Gastroesophageal sphincter (tissue), 4 donors: Measurements from ENCODE around the gene CD14. TPM values are rescaled to one million over a fixed set of nuclear protein-coding genes. Genes with fewer than 3 reads are reported as not detected.
"Not testable (repeated sequence)": the region's sequence is repeated elsewhere in the genome, so short reads cannot be mapped to it uniquely, and the experiment has no call there.

Experiments used
- ATAC-seq: fragments of 150-250 bp; one replicate; pipeline ENCODE4 v1.9.1; 2016; ENCODE audit warnings: mild to moderate bottlenecking, moderate library complexity
- H3K27ac ChIP-seq, 4 donors: fragments of 200-600 bp; sonication (generic) in 3 of 4; 1 replicate in 3 of 4; 2 replicates in 1 of 4; pipeline ENCODE4 v1.5.1; 2016 to 2019
- H3K27me3 ChIP-seq: fragments of 200-600 bp; sonication (generic); one replicate; pipeline ENCODE4 v1.5.1; 2019
- H3K36me3 ChIP-seq, 2 donors: fragments of 200-600 bp; sonication (generic); one replicate each; pipeline ENCODE4 v1.5.1; 2019; ENCODE audit warnings: control low read depth in 1 of 2
- H3K4me1 ChIP-seq, 3 donors: fragments of 200-600 bp; sonication (generic); 1 replicate in 2 of 3; 2 replicates in 1 of 3; pipeline ENCODE4 v1.5.1; 2016 to 2019; ENCODE audit warnings: control low read depth in 2 of 3
- H3K4me3 ChIP-seq, 2 donors: fragments of 200-600 bp; sonication (generic); one replicate each; pipeline ENCODE4 v1.5.1; 2019; ENCODE audit warnings: mild to moderate bottlenecking in 1 of 2, moderate library complexity in 1 of 2
- H3K9me3 ChIP-seq, 3 donors: fragments of 200-600 bp; sonication (generic); one replicate each; pipeline ENCODE4 v1.5.1; 2017 to 2019; ENCODE audit warnings: control low read depth in 2 of 3
- EP300 ChIP-seq: sonication (generic); formaldehyde crosslinking; IDR thresholded peaks from one replicate; pipeline ENCODE4 v1.6.1; 2017; ENCODE audit warnings: antibody characterized with exemption, mild to moderate bottlenecking
- POLR2A ChIP-seq, 2 donors: fragments of 450-650 bp; IDR thresholded peaks; one replicate each; pipeline ENCODE4 v1.6.1; 2017; ENCODE audit warnings: antibody characterized with exemption in 2 of 2, mild to moderate bottlenecking in 2 of 2, moderate library complexity in 1 of 2
- POLR2AphosphoS5 ChIP-seq: sonication (generic); formaldehyde crosslinking; IDR thresholded peaks from one replicate; pipeline ENCODE4 v1.6.1; 2017; ENCODE audit warnings: antibody characterized with exemption
- WGBS, 2 donors: methylation state at CpG; one replicate each; pipeline ENCODE4 v1.1.5; 2018; ENCODE audit warnings: low coverage in 1 of 2; 5-methylcytosine and 5-hydroxymethylcytosine counted together
- total RNA-seq, 4 donors: library from RNA; depleted of rRNA; stranded (reverse); fragments of >200 nt; gene quantifications; one replicate each; pipeline ENCODE4 v1.1.0, GENCODE V29; 2016
- TF ChIP-seq, protein P1 (sequence below), 4 experiments: fragments of 200-600 bp in 2 of 4; fragments of 450-650 bp in 2 of 4; sonication (generic) in 1 of 4; IDR thresholded peaks; one replicate each; pipeline ENCODE4 v1.5.1; 2017 to 2019; ENCODE audit warnings: antibody characterized with exemption in 4 of 4, mild to moderate bottlenecking in 2 of 4, moderate library complexity in 2 of 4

The CD14 gene
- total RNA-seq, 4 donors from 2014 or later: 20.4 to 84.5 (median 37.9) TPM

DNA sequence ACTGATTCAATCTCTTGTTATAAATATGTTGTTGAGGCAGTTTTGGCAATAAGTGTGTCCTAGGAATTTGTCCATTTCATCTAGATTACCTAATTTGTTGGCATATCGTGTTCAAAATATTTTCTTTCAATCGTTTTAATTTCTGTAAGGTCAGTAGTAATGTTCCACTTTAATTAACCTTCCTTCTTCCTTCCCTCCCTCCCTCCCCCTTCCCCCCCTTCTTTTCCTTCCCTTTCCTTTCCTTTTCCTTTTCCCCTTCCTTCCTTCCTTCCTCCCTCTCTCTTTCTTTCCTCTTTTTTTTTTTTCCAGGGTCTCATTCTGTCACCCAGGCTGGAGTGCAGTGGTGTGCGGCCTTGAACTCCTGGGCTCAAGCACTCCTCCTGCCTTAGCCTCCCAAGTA lies 27.1 kb downstream of the CD14 start:
- no peaks in the 10 kb centered on the region for H3K9me3 ChIP-seq
- WGBS, 2 donors: 71 to 93% methylated on average over 2 to 3 of the region's 3 CpGs
- H3K27me3 ChIP-seq: no peaks in the 10 kb centered on the region
- no peak for ATAC-seq
- no peaks in the 10 kb centered on the region for H3K36me3 ChIP-seq
- H3K4me3 ChIP-seq: no peak overlapping the region
- TF ChIP-seq, protein P1, sequence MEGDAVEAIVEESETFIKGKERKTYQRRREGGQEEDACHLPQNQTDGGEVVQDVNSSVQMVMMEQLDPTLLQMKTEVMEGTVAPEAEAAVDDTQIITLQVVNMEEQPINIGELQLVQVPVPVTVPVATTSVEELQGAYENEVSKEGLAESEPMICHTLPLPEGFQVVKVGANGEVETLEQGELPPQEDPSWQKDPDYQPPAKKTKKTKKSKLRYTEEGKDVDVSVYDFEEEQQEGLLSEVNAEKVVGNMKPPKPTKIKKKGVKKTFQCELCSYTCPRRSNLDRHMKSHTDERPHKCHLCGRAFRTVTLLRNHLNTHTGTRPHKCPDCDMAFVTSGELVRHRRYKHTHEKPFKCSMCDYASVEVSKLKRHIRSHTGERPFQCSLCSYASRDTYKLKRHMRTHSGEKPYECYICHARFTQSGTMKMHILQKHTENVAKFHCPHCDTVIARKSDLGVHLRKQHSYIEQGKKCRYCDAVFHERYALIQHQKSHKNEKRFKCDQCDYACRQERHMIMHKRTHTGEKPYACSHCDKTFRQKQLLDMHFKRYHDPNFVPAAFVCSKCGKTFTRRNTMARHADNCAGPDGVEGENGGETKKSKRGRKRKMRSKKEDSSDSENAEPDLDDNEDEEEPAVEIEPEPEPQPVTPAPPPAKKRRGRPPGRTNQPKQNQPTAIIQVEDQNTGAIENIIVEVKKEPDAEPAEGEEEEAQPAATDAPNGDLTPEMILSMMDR (IDR thresholded peaks at IDR 0.05): no peak
- TF ChIP-seq EP300 (no peak), POLR2AphosphoS5 (no peak), POLR2A (IDR thresholded peaks at IDR 0.05) (no peak)
- no peaks in the 10 kb centered on the region for H3K4me1 ChIP-seq
- H3K27ac ChIP-seq: no peak overlapping the region

DNA sequence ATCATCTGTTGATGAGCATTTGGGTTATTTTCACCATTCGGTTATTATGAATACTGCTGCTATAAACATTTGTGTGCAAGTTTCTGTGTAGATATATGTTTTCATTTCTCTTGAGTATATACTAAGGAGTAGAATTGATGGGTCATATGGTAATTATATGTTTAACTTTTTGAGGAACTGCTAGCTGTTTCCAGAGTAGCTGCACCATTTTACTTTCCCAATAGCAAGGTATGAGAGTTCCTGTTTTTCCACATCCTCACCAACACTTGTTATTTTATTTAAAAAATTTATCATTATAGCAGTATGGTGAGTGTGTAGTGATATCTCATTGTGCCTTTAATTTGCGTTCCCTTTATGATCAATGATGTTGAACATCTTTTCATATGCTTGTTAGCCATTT lies 29.2 kb downstream of the CD14 start:
- H3K4me3 ChIP-seq: no peak overlapping the region
- no peaks in the 10 kb centered on the region for H3K4me1 ChIP-seq
- no peaks in the 10 kb centered on the region for H3K27me3 ChIP-seq
- no peaks in the 10 kb centered on the region for H3K9me3 ChIP-seq
- no peaks in the 10 kb centered on the region for H3K36me3 ChIP-seq
- TF ChIP-seq, protein P1 (IDR thresholded peaks at IDR 0.05): no peak
- TF ChIP-seq EP300 (no peak), POLR2AphosphoS5 (no peak), POLR2A (IDR thresholded peaks at IDR 0.05) (no peak)
- H3K27ac ChIP-seq: no peak overlapping the region
- 80 to 89% methylated on average over 2 of the region's 2 CpGs for WGBS, 2 donors
- ATAC-seq: no peak

DNA sequence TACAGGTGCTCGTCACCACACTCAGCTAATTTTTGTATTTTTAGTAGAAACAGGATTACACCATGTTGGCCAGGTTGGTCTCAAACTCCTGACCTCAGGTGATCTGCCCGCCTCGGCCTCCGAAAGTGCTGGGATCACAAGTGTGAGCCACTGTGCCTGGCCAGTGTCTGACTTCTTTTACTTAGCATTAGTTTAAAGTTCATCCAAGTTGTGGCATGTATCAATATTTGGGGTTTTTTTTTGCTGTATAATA lies 29.6 kb downstream of the CD14 start:
- not testable (repeated sequence) for H3K4me3 ChIP-seq, H3K27ac ChIP-seq, H3K4me1 ChIP-seq, ATAC-seq, H3K9me3 ChIP-seq, H3K27me3 ChIP-seq, H3K36me3 ChIP-seq
- WGBS, 2 donors: 100% methylated on average over 3 to 4 of the region's 4 CpGs

DNA sequence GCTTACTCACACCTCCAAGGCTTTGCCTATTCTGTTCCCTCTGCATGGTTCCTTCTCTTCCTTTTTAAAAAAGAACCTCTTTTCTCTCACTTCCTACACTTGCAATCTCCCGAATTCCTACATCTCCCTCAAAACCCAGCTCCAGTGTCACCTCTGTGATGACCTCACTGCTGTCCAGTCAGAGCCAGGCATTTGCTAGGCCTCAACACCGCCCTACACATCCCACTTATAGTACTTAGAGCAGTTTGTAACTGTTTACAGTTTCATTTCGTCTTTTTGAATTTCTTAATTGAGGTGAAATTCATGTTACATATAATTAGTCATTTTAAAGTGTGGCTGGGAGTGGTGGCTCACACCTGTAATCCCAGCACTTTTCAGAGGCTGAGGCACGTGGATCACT lies 30.8 kb downstream of the CD14 start:
- WGBS, 2 donors: 69 to 77% methylated on average over 3 to 4 of the region's 4 CpGs
- Histone ChIP-seq H3K36me3 (no peaks in the 10 kb centered on the region), H3K4me3 (no peak overlapping the region), H3K27ac (peak overlapping the region in 2 of 4 donors; percentile 7 to 32), H3K27me3 (no peaks in the 10 kb centered on the region), H3K4me1 (no peaks in the 10 kb centered on the region), H3K9me3 (no peaks in the 10 kb centered on the region)
- TF ChIP-seq, protein P1 (IDR thresholded peaks at IDR 0.05): no peak
- TF ChIP-seq POLR2AphosphoS5 (no peak), EP300 (no peak), POLR2A (IDR thresholded peaks at IDR 0.05) (no peak)
- no peak for ATAC-seq

DNA sequence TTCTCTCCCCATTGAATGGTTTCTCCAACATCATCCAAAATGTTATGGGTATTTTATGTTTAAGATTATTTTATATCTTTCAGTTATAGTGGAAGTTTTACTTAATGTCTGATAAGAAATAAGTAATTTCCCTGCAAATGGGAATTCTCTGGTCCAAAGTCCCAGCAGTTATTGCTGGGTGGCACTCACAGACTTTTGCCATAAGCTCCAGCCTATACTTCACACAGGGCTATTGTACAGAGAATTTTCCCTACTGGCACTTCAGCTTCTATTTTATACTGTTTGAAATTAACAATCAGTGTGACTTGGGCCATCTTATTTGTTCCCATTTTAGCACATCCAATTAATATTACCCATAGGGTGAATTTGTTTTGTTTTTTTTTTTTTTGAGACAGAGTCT lies 32.9 kb downstream of the CD14 start:
- Histone ChIP-seq H3K27me3 (no peaks in the 10 kb centered on the region), H3K36me3 (no peaks in the 10 kb centered on the region), H3K9me3 (no peaks in the 10 kb centered on the region), H3K4me3 (no peak overlapping the region), H3K27ac (no peak overlapping the region), H3K4me1 (no peaks in the 10 kb centered on the region)
- TF ChIP-seq EP300: no peak
- TF ChIP-seq POLR2A (IDR thresholded peaks at IDR 0.05): no peak
- TF ChIP-seq POLR2AphosphoS5: no peak
- TF ChIP-seq, protein P1 (IDR thresholded peaks at IDR 0.05): no peak
- ATAC-seq: no peak

DNA sequence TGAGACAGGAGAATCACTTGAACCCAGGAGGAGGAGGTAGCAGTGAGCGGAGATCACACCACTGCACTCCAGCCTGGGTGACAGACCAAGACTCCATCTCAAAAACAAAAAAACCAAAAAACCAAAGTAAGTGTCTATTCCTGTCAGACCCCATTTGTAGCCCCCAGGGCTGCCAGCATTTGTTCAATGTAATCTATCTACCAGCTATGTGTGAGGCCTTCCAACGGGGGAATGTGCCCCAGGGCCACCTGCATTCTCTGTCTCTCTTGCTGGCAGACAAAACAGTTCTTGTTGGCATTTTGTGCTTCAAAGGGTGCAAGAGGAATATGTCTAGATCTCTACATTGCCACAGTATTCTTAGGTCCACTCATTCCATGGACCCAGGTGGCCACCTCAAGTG lies 34.1 kb downstream of the CD14 start:
- Histone ChIP-seq H3K9me3 (no peaks in the 10 kb centered on the region), H3K36me3 (no peaks in the 10 kb centered on the region), H3K4me1 (no peaks in the 10 kb centered on the region), H3K27me3 (peaks cover 5% of the 10 kb centered on the region), H3K27ac (no peak overlapping the region), H3K4me3 (no peak overlapping the region)
- WGBS, 2 donors: 43 to 61% methylated on average over 1 to 2 of the region's 2 CpGs
- no peak for ATAC-seq
- TF ChIP-seq POLR2AphosphoS5 (no peak), EP300 (no peak), POLR2A (IDR thresholded peaks at IDR 0.05) (no peak)
- TF ChIP-seq, protein P1 (IDR thresholded peaks at IDR 0.05): no peak
